ENCODE data around the gene LEMD2.

Gene LEMD2

DNA sequence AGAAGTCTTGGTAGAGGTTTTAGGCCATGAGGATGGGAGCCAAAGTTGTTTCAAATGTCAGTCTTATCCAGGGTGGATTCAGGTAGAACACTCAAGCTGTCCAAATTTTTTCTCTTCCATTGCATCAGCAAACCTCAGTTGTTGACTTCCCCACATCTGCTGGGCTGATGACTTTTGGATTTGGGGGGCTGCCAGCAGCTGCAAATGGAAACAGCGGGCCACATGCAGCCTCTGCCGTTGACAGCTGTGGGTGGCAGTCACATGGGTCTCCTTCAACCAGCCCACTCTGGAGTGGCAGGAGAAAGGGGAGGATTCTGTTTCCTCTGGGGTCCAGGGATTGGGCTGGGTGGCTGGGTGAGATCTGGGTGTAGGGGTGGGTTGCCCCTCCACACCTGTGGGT, 20.7 kb upstream of the LEMD2 start:
- Histone ChIP-seq H3K9ac (ENCODE audit: low read depth, low read length) (no peak overlapping the region; the same call in 1 of the 2 replicates), H3K36me3 (ENCODE audit: insufficient read depth, low read length) (no peaks in the 10 kb centered on the region), H3K4me1 (ENCODE audit: insufficient read depth, low read length) (peaks cover 49% of the 10 kb centered on the region), H3K9me3 (ENCODE audit: control insufficient read depth, insufficient read depth, low read length) (no peaks in the 10 kb centered on the region)

DNA sequence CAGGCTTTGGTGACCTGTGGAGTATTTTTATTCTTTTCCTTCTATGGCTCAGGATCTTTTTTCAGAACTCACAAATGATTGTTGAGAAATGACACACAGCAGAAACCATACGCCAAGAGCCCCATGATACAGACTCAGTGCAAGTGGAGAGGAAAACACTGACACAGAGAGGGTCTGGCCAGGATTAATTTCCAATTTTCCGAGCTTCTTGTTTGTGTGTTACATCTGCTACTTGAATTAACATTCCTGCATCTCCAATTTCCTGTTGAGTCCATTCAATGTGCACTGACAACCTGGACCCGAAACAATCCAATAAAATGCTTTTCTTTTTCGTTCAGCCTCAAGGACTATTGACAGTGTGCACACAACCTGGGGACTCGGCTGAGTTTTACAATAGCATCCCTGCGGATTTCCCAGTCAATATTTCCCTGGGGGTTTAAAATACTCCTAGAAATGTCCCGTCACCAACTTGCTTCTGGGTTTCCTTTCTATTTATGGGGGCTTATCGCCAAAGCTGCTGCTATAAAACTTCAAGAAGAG, 19.8 kb upstream of the LEMD2 start:
- H3K36me3 ChIP-seq (ENCODE audit: insufficient read depth, low read length): no peaks in the 10 kb centered on the region
- peaks cover 54% of the 10 kb centered on the region for H3K4me1 ChIP-seq (ENCODE audit: insufficient read depth, low read length)
- no peak overlapping the region for H3K9ac ChIP-seq (ENCODE audit: low read depth, low read length)
- H3K9me3 ChIP-seq (ENCODE audit: control insufficient read depth, insufficient read depth, low read length): no peaks in the 10 kb centered on the region

- Histone ChIP-seq H3K9ac (ENCODE audit: low read depth, low read length) (no peak overlapping the region), H3K36me3 (ENCODE audit: insufficient read depth, low read length) (no peaks in the 10 kb centered on the region), H3K4me1 (ENCODE audit: insufficient read depth, low read length) (peaks cover 51% of the 10 kb centered on the region), H3K9me3 (ENCODE audit: control insufficient read depth, insufficient read depth, low read length) (no peaks in the 10 kb centered on the region)
Measured at GRCh38 chr6:33807606-33808005, 18.7 kb upstream of the LEMD2 start.

- H3K4me1 ChIP-seq (ENCODE audit: insufficient read depth, low read length): peaks cover 52% of the 10 kb centered on the region
- no peaks in the 10 kb centered on the region for H3K36me3 ChIP-seq (ENCODE audit: insufficient read depth, low read length)
- no peaks in the 10 kb centered on the region for H3K9me3 ChIP-seq (ENCODE audit: control insufficient read depth, insufficient read depth, low read length)
- H3K9ac ChIP-seq (ENCODE audit: low read depth, low read length): no peak overlapping the region
Measured at GRCh38 chr6:33806841-33807240, 17.9 kb upstream of the LEMD2 start.

DNA sequence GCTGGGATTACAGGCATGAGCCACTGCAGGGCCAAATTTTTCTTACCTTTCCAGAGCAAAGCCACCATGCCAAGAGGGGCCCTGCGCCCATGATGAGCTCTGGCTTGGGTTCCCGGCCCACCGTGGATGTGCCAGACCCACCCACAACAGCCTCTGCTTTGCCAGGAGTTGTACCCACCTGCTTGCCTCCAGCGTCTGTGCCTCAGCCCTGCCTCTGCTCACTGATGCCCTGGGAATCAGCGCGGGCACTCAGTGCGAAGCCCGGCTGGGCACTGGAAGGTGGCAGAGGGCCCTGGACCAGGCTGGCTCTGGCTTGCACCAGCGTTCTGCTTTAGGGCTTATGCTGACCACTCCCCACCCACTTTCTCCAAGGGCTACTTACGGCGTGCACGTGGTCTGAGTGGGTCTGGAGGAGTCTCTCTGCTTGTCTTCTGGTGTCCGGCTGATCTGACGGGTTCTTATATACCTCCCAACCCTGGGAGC, 14.7 kb upstream of the LEMD2 start, which contains the start of gene MLN:
TSS of gene MLN (minus strand) at position 433 of the 483 bp plus-strand sequence. CDS start 2,840 bp downstream, outside the sequence.
- Histone ChIP-seq H3K9ac (ENCODE audit: low read depth, low read length) (no peak within 1 kb of the TSS), H3K4me1 (ENCODE audit: insufficient read depth, low read length) (peaks cover 31% of the 10 kb centered on the region), H3K36me3 (ENCODE audit: insufficient read depth, low read length) (no peaks in the 10 kb centered on the region), H3K9me3 (ENCODE audit: control insufficient read depth, insufficient read depth, low read length) (no peaks in the 10 kb centered on the region)

- peaks cover 30% of the 10 kb centered on the region for H3K4me1 ChIP-seq (ENCODE audit: insufficient read depth, low read length)
- H3K9ac ChIP-seq (ENCODE audit: low read depth, low read length): no peak overlapping the region
- H3K36me3 ChIP-seq (ENCODE audit: insufficient read depth, low read length): no peaks in the 10 kb centered on the region
- H3K9me3 ChIP-seq (ENCODE audit: control insufficient read depth, insufficient read depth, low read length): no peaks in the 10 kb centered on the region
Measured at GRCh38 chr6:33802186-33802958, 13.4 kb upstream of the LEMD2 start.

GRCh38 chr6:33801611-33802010, 12.7 kb upstream of the LEMD2 start:
- Histone ChIP-seq H3K9ac (ENCODE audit: low read depth, low read length) (no peak overlapping the region), H3K4me1 (ENCODE audit: insufficient read depth, low read length) (peaks cover 38% of the 10 kb centered on the region)

GRCh38 chr6:33800248-33800969, 11.5 kb upstream of the LEMD2 start:
- Histone ChIP-seq H3K4me1 (ENCODE audit: insufficient read depth, low read length) (peaks cover 43% of the 10 kb centered on the region), H3K36me3 (ENCODE audit: insufficient read depth, low read length) (no peaks in the 10 kb centered on the region), H3K9me3 (ENCODE audit: control insufficient read depth, insufficient read depth, low read length) (no peaks in the 10 kb centered on the region), H3K9ac (ENCODE audit: low read depth, low read length) (no peak overlapping the region)

More at GRCh38 chr6:33801611-33802010, 12.7 kb upstream of the LEMD2 start:
- H3K36me3 ChIP-seq (ENCODE audit: insufficient read depth, low read length): no peaks in the 10 kb centered on the region
- H3K9me3 ChIP-seq (ENCODE audit: control insufficient read depth, insufficient read depth, low read length): no peaks in the 10 kb centered on the region

DNA sequence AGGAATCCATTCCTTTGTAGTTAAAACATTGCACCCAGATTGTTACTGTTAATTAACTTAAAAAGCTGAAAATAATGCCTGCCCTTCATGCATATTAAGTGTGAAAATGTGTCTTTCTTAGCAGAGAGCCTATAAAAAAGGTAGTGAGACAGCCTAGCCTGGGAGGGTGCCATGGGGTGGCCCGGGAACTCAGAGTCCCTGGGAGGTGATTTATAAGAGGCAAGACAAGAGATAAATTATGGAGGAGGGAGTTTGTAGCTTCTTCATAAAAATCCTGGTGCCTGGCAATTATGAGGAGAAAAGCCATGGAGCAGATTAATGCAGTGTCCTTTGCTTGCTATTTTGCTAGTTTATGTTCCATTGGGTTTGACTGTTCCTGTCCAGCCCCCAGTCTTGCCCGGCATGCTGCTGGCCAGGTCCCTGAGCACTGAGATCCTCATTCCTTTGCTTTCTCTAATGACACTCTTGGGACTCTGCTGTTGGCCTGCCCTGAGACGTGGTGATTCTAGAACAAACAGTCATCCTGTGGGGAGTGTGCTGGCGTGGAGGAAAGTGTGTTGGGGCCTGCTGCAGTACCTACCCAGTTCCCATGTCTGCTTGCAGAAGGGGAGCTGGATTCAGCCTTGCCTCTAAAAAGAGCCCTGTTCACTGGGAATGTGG, 10.7 kb upstream of the LEMD2 start:
- no peaks in the 10 kb centered on the region for H3K9me3 ChIP-seq (ENCODE audit: control insufficient read depth, insufficient read depth, low read length)
- no peaks in the 10 kb centered on the region for H3K36me3 ChIP-seq (ENCODE audit: insufficient read depth, low read length)
- no peak overlapping the region for H3K9ac ChIP-seq (ENCODE audit: low read depth, low read length)
- H3K4me1 ChIP-seq (ENCODE audit: insufficient read depth, low read length): peaks cover 49% of the 10 kb centered on the region

DNA sequence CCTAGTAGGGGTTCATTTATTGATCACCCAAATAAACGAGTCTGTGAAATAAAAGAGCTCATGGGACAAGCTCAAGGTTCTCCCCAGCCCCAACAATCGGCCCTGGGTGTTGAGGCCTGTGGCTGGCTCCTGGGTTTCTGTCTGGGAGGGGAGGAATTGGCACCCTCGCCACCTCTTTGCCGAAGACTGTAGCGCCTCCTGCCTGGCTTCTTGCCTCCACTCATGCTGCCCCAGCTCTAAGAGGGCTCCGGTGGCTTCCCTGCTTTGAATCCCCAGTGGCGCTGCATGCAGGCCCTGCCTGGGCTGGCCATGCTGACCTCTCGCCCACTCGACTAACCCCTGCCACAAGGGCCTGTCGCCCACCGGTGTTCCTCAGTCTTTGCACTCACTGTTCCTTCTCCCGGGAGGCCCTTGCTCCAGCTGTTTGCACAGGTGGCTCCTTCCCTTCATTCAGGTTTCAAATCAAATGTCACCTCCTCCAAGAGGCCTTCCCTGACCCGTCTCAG, 9.5 kb upstream of the LEMD2 start:
- H3K4me1 ChIP-seq (ENCODE audit: insufficient read depth, low read length): peaks cover 49% of the 10 kb centered on the region
- no peak overlapping the region for H3K9ac ChIP-seq (ENCODE audit: low read depth, low read length)
- no peaks in the 10 kb centered on the region for H3K36me3 ChIP-seq (ENCODE audit: insufficient read depth, low read length)

GRCh38 chr6:33797626-33798342, 8.9 kb upstream of the LEMD2 start:
- no peak overlapping the region for H3K9ac ChIP-seq (ENCODE audit: low read depth, low read length)
- peaks cover 49% of the 10 kb centered on the region for H3K4me1 ChIP-seq (ENCODE audit: insufficient read depth, low read length)
- H3K36me3 ChIP-seq (ENCODE audit: insufficient read depth, low read length): no peaks in the 10 kb centered on the region
- H3K9me3 ChIP-seq (ENCODE audit: control insufficient read depth, insufficient read depth, low read length): no peaks in the 10 kb centered on the region

More for the DNA sequence above, 9.5 kb upstream of the LEMD2 start:
- no peaks in the 10 kb centered on the region for H3K9me3 ChIP-seq (ENCODE audit: control insufficient read depth, insufficient read depth, low read length)

GRCh38 chr6:33794910-33795623, 6.1 kb upstream of the LEMD2 start:
- Histone ChIP-seq H3K9me3 (ENCODE audit: control insufficient read depth, insufficient read depth, low read length) (no peaks in the 10 kb centered on the region), H3K4me1 (ENCODE audit: insufficient read depth, low read length) (peaks cover 57% of the 10 kb centered on the region), H3K9ac (ENCODE audit: low read depth, low read length) (no peak overlapping the region), H3K36me3 (ENCODE audit: insufficient read depth, low read length) (no peaks in the 10 kb centered on the region)

DNA sequence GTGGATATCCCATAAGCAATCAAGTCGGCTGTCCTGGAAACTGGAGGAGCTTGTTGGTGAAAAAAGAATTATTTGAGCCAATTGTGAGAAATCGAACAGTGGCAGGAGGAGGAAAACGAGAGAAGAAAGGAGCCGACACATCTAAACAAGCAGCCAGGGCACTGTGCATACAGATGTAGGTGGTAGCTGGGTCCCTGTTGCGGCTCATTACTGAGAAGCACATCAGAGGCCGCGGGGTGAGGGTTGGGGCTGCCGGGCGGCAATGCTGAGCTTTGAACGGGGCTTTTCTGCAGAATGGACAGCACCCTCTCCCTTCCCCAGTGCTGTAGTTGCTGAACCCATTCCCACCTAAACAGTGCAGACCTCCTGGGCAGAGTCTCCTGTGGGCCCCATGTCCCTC, 4.1 kb upstream of the LEMD2 start:
- Histone ChIP-seq H3K9me3 (ENCODE audit: control insufficient read depth, insufficient read depth, low read length) (no peaks in the 10 kb centered on the region), H3K9ac (ENCODE audit: low read depth, low read length) (no peak overlapping the region), H3K4me1 (ENCODE audit: insufficient read depth, low read length) (peaks cover 64% of the 10 kb centered on the region), H3K36me3 (ENCODE audit: insufficient read depth, low read length) (no peaks in the 10 kb centered on the region)
